ENCODE data around the gene KCNK3.
A peak's percentile ranks its signal among the peaks of the same experiment; 100 is the strongest.

Gene KCNK3

GRCh38 chr2:26666671-26667070 lies 25.9 kb upstream of the KCNK3 start:
- no peak for DNase-seq

- DNase-seq = no peak
Measured at GRCh38 chr2:26668041-26668440, 24.5 kb upstream of the KCNK3 start.

- DNase-seq = peak; percentile 49
Measured at GRCh38 chr2:26668856-26669750, 23.4 kb upstream of the KCNK3 start.

- DNase-seq = no peak
Measured at GRCh38 chr2:26670171-26670570, 22.4 kb upstream of the KCNK3 start.

- no peak for DNase-seq
Measured at GRCh38 chr2:26670931-26671460, 21.5 kb upstream of the KCNK3 start.

GRCh38 chr2:26671691-26672090 lies 20.8 kb upstream of the KCNK3 start:
- no peak for DNase-seq

- no peak for DNase-seq
Measured at GRCh38 chr2:26672112-26672817, 20.3 kb upstream of the KCNK3 start.

- DNase-seq = no peak
Measured at GRCh38 chr2:26672818-26673393, 19.6 kb upstream of the KCNK3 start.

GRCh38 chr2:26674002-26674751 lies 18.3 kb upstream of the KCNK3 start:
- no peak for DNase-seq

- DNase-seq = no peak
Measured at GRCh38 chr2:26674771-26675170, 17.8 kb upstream of the KCNK3 start.

GRCh38 chr2:26675651-26676255 lies 16.8 kb upstream of the KCNK3 start:
- no peak for DNase-seq

- DNase-seq = no peak
Measured at GRCh38 chr2:26678035-26678434, 14.5 kb upstream of the KCNK3 start.

- no peak for DNase-seq
Measured at GRCh38 chr2:26679867-26680266, 12.7 kb upstream of the KCNK3 start.

GRCh38 chr2:26681656-26682055 lies 10.9 kb upstream of the KCNK3 start:
- DNase-seq = no peak

GRCh38 chr2:26682155-26682554 lies 10.4 kb upstream of the KCNK3 start:
- no peak for DNase-seq

- no peak for DNase-seq
Measured at GRCh38 chr2:26683583-26683982, 8.9 kb upstream of the KCNK3 start.

GRCh38 chr2:26685341-26685740 lies 7.2 kb upstream of the KCNK3 start:
- DNase-seq = no peak

GRCh38 chr2:26685989-26686839 lies 6.3 kb upstream of the KCNK3 start:
- peak; percentile 86 for DNase-seq

GRCh38 chr2:26687328-26687727 lies 5.2 kb upstream of the KCNK3 start:
- DNase-seq = peak; percentile 79

GRCh38 chr2:26687801-26688200 lies 4.7 kb upstream of the KCNK3 start:
- peak; percentile 94 for DNase-seq

- no peak for DNase-seq
Measured at GRCh38 chr2:26691161-26691560, 1.4 kb upstream of the KCNK3 start.

All from NCI-H69 (cell line).